K562 (cell line): Measurements from ENCODE around the gene RASSF1. TPM values are rescaled to one million over a fixed set of nuclear protein-coding genes. Genes with fewer than 3 reads are reported as not detected.

Experiments
- FOXK2 ChIP-seq, 2 experiments: fragments of 450-650 bp; IDR thresholded peaks in 1 of 2; conservative IDR thresholded peaks in 1 of 2; 2 replicates each; pipeline ENCODE4 v1.6.1; 2016; ENCODE audit warnings: low read depth in 2 of 2, mild to moderate bottlenecking in 1 of 2
- PCBP1 ChIP-seq: fragments of 200-400 bp; formaldehyde crosslinking; IDR thresholded peaks from 2 replicates; pipeline ENCODE4 v1.6.1; 2018; ENCODE audit warnings: mild to moderate bottlenecking, low read depth, low read length; ENCODE audit not compliant: poor library complexity, severe bottlenecking
- SMARCC2 ChIP-seq: fragments of 450-650 bp; IDR thresholded peaks from 2 replicates; pipeline ENCODE4 v1.6.1; 2017; ENCODE audit warnings: antibody characterized with exemption, moderate library complexity, mild to moderate bottlenecking, low read depth
- TARDBP ChIP-seq: fragments of 450-650 bp; IDR thresholded peaks from 2 replicates; pipeline ENCODE4 v1.6.1; 2016
- TEAD1 ChIP-seq, 2 experiments: fragments of 450-650 bp in 1 of 2; sonication (generic) in 1 of 2; formaldehyde crosslinking; IDR thresholded peaks; 2 replicates each; pipeline versions ENCODE4 v1.4.0 to v1.8.0; 2020 to 2022; ENCODE audit warnings: mild to moderate bottlenecking in 2 of 2, missing genetic modification reagents in 1 of 2
- USF1 ChIP-seq: sonication (generic); formaldehyde crosslinking; IDR thresholded peaks from 2 replicates; pipeline ENCODE4 v1.9.0; 2022; ENCODE audit warnings: mild to moderate bottlenecking, missing genetic modification reagents
- ZNF518B ChIP-seq: fragments of 250-450 bp; sonication (Bioruptor Pico); IDR thresholded peaks from 2 replicates; pipeline ENCODE4 v1.5.0; 2021; ENCODE audit warnings: mild to moderate bottlenecking, moderate library complexity
- polyA plus RNA-seq, 8 experiments: library from polyadenylated mRNA; depleted of rRNA in 4 of 8; stranded (reverse) in 5 of 8; unstranded in 3 of 8; fragments of >200 nt; fragmentation: Nextera tagmentation in 2 of 8; fragmentation: Illumina TruSeq in 1 of 8; extraction: Ambion mirVana in 2 of 8; extraction: Trizol in 1 of 8; gene quantifications; 2 replicates each; pipeline versions ENCODE4 v1.2.1 to v1.2.3, GENCODE V29; 2011 to 2014; ENCODE audit warnings: inconsistent platforms in 1 of 8, missing spikeins in 1 of 8
- total RNA-seq, 7 experiments: library from RNA; depleted of rRNA in 6 of 7; stranded (reverse); fragments of >200 nt in 6 of 7; fragmentation: Illumina TruSeq in 2 of 7; extraction: Trizol in 2 of 7; gene quantifications; 2 replicates each; pipeline versions ENCODE4 v1.2.1 to v1.2.3, GENCODE V29; 2011 to 2021; ENCODE audit warnings: low replicate concordance in 1 of 7

Gene RASSF1
- total and polyA plus RNA-seq, 9 of the 15 experiments (the other 6 are each of a cell fraction or from before 2014, with no cell fraction given): 3.6 to 57.1 (median 24.6) TPM

- no peak for TF ChIP-seq ZNF518B (CRISPR knock-in tag)
- TF ChIP-seq USF1 (CRISPR knock-in tag): no peak
- no peak for TF ChIP-seq PCBP1
- TF ChIP-seq TARDBP: no peak
- TF ChIP-seq TEAD1 (CRISPR knock-in tag; IDR thresholded peaks at IDR 0.05): no peak
- TF ChIP-seq FOXK2 (conservative IDR thresholded peaks at IDR 0.05 in 1 of 2, IDR thresholded peaks at IDR 0.05 in 1 of 2; ENCODE audit: low read depth in 2 of 2): no peak
- no peak for TF ChIP-seq SMARCC2
Measured at GRCh38 chr3:50382722-50383121, 42.1 kb upstream of the RASSF1 start (continued).
